HL-60 (cell line): ENCODE data around the gene COL4A2.

Source experiments
- CTCF ChIP-seq: IDR thresholded peaks from one replicate; pipeline ENCODE4 v1.5.1; 2011; ENCODE audit warnings: low read length, control low read depth, inconsistent platforms; ENCODE audit not compliant: insufficient read depth
- GABPA ChIP-seq: IDR thresholded peaks from 2 replicates; pipeline ENCODE4 v1.6.1; 2012; ENCODE audit warnings: low read depth
- POLR2AphosphoS5 ChIP-seq: IDR thresholded peaks from 2 replicates; pipeline ENCODE4 v1.6.1; 2012; ENCODE audit warnings: low read depth

GRCh38 chr13:110477706-110478245, 170.7 kb downstream of the COL4A2 start:
- TF ChIP-seq CTCF: no peak
- no peak for TF ChIP-seq GABPA
- TF ChIP-seq POLR2AphosphoS5: no peak
